Left lung (tissue), 10 donors: Measurements from ENCODE around the gene GSDMA. TPM values are rescaled to one million over a fixed set of nuclear protein-coding genes. Genes with fewer than 3 reads are reported as not detected.
A peak's percentile ranks its signal among the peaks of the same experiment; 100 is the strongest.

Experiments used
- ATAC-seq: fragments of 200-7000 bp; cut with Tn5 transposase; one replicate; pipeline ENCODE4 v1.9.1; 2020; ENCODE audit warnings: moderate library complexity
- DNase-seq, 4 donors: peaks; one replicate each; pipeline ENCODE4 v3.0.0-alpha.2; 2013 to 2020
- H3K27ac ChIP-seq, 2 donors: fragments of 200-600 bp; sonication (generic) in 1 of 2; one replicate each; pipeline versions ENCODE4 v1.5.0 to v1.8.0; 2020 to 2021
- H3K27me3 ChIP-seq, 2 donors: fragments of 200-600 bp; sonication (generic) in 1 of 2; one replicate each; pipeline versions ENCODE4 v1.5.0 to v1.8.0; 2020 to 2021
- H3K36me3 ChIP-seq, 2 donors: fragments of 200-600 bp; sonication (generic) in 1 of 2; one replicate each; pipeline versions ENCODE4 v1.5.0 to v1.8.0; 2020 to 2021
- H3K4me1 ChIP-seq, 2 donors: fragments of 200-600 bp; one replicate each; pipeline ENCODE4 v1.8.0; 2021
- H3K4me3 ChIP-seq, 2 donors: fragments of 200-600 bp; sonication (generic) in 1 of 2; one replicate each; pipeline versions ENCODE4 v1.5.0 to v1.8.0; 2020 to 2021; ENCODE audit warnings: mild to moderate bottlenecking in 1 of 2
- H3K9me3 ChIP-seq, 2 donors: fragments of 200-600 bp; sonication (generic) in 1 of 2; one replicate each; pipeline versions ENCODE4 v1.5.0 to v1.8.0; 2020 to 2021
- intact Hi-C, 2 donors: fragments of 100-400 bp; cut with DNase I; formaldehyde crosslinking; loops; one replicate each; pipeline versions ENCODE4 v1.11.2 to v1.14.2; 2022
- polyA plus RNA-seq, 6 donors: library from polyadenylated mRNA; unstranded; fragments of 120-200 nt; gene quantifications; one replicate each; pipeline ENCODE4 v1.2.1, GENCODE V29; 2013; ENCODE audit not compliant: insufficient read length in 6 of 6
- total RNA-seq, 2 donors: library from RNA; stranded (reverse); fragmentation: NEBNext Ultra II Directional; extraction: Animal tissue kit (Norgen Biotek cat#: 25700); gene quantifications; one replicate each; pipeline ENCODE4 v1.2.1, GENCODE V29; 2021
- TF ChIP-seq, protein P1 (sequence below), 2 donors: fragments of 200-600 bp; sonication (generic) in 1 of 2; IDR thresholded peaks; one replicate each; pipeline versions ENCODE4 v1.5.0 to v1.8.0; 2021; ENCODE audit warnings: antibody characterized with exemption in 2 of 2
- donor health status: DM: no; HTN: yes; CAD: no.
- donor health status: DM: no; HTN: no; CAD: no.

Gene GSDMA
- total and polyA plus RNA-seq, 8 donors: 0.57 to 1.3 (median 0.87) TPM; not detected in 1

DNA sequence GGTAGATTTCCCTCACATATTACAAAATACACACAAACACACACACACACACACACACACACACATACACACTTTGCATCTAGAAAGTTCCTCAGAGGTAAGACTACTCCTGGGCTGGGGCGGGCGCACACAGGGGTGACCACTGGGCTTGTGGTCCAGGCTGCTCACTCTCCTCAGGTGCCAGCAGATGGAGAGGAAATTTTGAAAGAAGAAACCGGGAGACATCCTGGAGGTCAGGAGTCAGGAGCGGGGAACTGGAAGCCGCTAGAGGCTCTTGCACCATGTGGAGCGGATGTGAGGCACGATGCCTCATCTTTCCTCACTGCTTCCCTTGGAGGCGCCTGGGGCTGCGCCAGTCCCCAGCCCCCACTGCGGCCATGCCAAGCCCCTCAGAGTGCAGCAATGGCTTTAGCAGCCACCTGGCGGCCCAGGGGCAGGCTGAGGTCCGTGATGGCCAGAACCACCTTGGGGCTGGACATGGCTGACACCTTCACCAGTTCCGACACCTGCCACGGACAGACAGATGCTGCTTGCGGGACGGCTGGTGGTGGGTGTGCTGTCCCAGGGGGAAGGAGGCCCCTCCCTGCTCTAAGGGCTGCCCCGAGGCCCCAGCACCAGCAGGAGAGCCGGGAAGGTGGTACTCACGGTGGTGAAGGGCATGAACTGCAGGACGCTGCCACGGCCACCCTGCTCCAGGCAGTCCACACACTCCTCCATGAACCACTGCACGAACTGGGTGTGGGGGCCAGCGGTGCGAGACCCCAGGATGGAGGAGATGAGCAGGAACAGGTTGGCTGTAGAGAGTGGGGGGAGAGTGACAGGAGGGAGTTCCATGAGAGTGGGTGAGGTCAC, 56.6 kb downstream of the GSDMA start:
- Histone ChIP-seq H3K27ac (peak overlapping the region in 1 of 2 donors; percentile 48), H3K4me3 (no peak overlapping the region), H3K4me1 (peaks cover 30 to 98% of the 10 kb centered on the region in 2 donors), H3K36me3 (peaks cover 0 to 44% of the 10 kb centered on the region in 2 donors), H3K9me3 (no peaks in the 10 kb centered on the region), H3K27me3 (no peaks in the 10 kb centered on the region)
- DNase-seq (peak in 1 of 4 donors; percentile 70), ATAC-seq (no peak)
- TF ChIP-seq, protein P1, sequence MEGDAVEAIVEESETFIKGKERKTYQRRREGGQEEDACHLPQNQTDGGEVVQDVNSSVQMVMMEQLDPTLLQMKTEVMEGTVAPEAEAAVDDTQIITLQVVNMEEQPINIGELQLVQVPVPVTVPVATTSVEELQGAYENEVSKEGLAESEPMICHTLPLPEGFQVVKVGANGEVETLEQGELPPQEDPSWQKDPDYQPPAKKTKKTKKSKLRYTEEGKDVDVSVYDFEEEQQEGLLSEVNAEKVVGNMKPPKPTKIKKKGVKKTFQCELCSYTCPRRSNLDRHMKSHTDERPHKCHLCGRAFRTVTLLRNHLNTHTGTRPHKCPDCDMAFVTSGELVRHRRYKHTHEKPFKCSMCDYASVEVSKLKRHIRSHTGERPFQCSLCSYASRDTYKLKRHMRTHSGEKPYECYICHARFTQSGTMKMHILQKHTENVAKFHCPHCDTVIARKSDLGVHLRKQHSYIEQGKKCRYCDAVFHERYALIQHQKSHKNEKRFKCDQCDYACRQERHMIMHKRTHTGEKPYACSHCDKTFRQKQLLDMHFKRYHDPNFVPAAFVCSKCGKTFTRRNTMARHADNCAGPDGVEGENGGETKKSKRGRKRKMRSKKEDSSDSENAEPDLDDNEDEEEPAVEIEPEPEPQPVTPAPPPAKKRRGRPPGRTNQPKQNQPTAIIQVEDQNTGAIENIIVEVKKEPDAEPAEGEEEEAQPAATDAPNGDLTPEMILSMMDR (IDR thresholded peaks at IDR 0.05): no peak
- intact Hi-C loops: no loop called here

DNA sequence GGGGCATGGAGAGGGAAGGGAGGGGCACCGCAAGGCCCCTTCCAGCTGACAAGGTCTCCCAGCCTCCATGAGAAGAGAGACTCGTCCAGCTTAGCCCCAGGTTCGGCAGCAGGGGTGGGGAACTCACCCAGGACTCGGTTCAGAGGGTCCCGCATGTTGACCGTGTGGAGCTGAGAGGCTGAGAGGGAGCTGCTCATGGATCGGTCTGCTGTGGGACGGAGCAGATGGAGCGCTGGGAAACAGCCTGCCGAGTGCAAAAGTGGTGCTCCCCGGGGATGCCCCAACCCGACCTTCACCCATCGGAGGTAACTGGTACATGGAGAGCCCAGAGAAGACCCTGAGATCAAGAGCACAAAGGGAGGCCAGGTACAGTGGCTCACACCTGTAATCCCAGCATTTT, 57.3 kb downstream of the GSDMA start:
- intact Hi-C loops: loop anchor here in 1 of 2 donors (10.0 kb wide), 1 partner anchor 155 kb away; the partner anchor contains the start of gene RAPGEFL1

DNA sequence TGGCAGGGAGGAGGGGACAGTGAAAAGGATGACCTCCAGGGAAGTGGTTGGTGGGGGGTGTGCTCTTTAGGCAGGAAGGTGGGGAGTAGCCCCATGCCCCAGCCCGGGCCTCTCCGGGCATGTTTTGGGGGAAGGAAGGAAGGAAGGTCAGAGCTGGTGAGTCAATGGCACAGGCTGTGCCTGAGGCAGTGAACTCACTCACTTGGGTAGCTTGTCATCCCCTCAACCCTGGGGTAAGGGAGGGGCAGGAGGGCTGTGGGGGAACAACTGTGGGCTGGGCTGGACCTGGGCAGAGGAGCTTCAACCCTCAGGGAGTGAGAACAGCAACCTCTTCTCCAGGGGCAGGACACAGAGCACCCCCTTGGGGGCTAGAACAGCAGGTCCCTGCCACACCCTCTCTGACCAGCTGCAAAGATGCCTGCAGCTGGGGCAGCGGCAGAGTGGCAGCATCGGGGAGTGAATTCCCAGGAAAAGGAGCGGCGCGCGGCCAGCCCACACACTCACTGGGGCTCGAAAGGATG, 58.7 kb downstream of the GSDMA start:
- Histone ChIP-seq H3K36me3 (peaks cover 0 to 62% of the 10 kb centered on the region in 2 donors), H3K27ac (peak overlapping the region; percentile 1 to 63), H3K27me3 (no peaks in the 10 kb centered on the region), H3K9me3 (no peaks in the 10 kb centered on the region), H3K4me1 (peaks cover 19 to 98% of the 10 kb centered on the region in 2 donors), H3K4me3 (no peak overlapping the region)
- TF ChIP-seq, protein P1 (IDR thresholded peaks at IDR 0.05): no peak
- ATAC-seq: no peak
- peak in 1 of 4 donors; percentile 67 for DNase-seq
- intact Hi-C loops: loop anchor here in 1 of 2 donors (10.0 kb wide), 1 partner anchor 153 kb away; the partner anchor contains the start of gene RAPGEFL1

More for the DNA sequence above, 57.3 kb downstream of the GSDMA start:
- Histone ChIP-seq H3K4me1 (peaks cover 26 to 98% of the 10 kb centered on the region in 2 donors), H3K27ac (no peak overlapping the region), H3K9me3 (no peaks in the 10 kb centered on the region), H3K4me3 (no peak overlapping the region), H3K36me3 (peaks cover 0 to 51% of the 10 kb centered on the region in 2 donors), H3K27me3 (no peaks in the 10 kb centered on the region)
- TF ChIP-seq, protein P1 (IDR thresholded peaks at IDR 0.05): no peak
- ATAC-seq (no peak), DNase-seq (peak in 1 of 4 donors; percentile 61)

DNA sequence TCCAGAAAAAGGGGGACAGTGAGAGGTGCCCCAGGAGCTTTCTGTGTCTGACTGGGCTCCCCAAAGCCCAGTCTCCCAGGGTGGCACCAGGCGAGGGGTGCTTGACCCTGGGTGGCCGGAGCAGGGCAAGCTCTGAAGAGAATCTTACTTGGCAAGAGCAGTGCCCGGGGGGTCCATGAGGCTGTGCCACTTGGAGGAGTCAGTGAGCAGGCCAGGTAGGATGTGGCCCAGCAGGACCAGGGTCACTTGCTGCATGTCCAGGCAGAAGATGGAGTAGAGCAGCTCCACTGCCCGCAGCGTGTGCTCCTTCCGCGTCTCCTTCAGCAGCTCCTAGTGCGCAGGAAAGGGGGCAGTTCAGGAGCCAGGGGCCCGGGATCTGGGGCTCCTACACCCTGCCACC, 59.7 kb downstream of the GSDMA start:
- Histone ChIP-seq H3K9me3 (no peaks in the 10 kb centered on the region), H3K4me1 (peaks cover 19 to 94% of the 10 kb centered on the region in 2 donors), H3K27me3 (no peaks in the 10 kb centered on the region), H3K36me3 (peaks cover 0 to 64% of the 10 kb centered on the region in 2 donors), H3K4me3 (no peak overlapping the region), H3K27ac (peak overlapping the region; percentile 37 to 63)
- TF ChIP-seq, protein P1 (IDR thresholded peaks at IDR 0.05): no peak
- intact Hi-C loops: loop anchor here in 1 of 2 donors (10.0 kb wide), 1 partner anchor 152 kb away; the partner anchor contains the start of gene RAPGEFL1
- ATAC-seq: no peak
- DNase-seq: no peak
